ENCODE measurements around the gene HORMAD2.

GRCh38 chr22:30197389-30197788, 117.1 kb downstream of the HORMAD2 start:
- TF ChIP-seq PREB (CRISPR knock-in tag; IDR thresholded peaks at IDR 0.05; ENCODE audit: borderline replicate concordance), result no peak
- no peak for TF ChIP-seq CTCF (IDR thresholded peaks at IDR 0.05)
- TF ChIP-seq ATF2 (CRISPR knock-in tag; IDR thresholded peaks at IDR 0.05; ENCODE audit: borderline replicate concordance, low read depth), result no peak
- no peak for TF ChIP-seq ZNF512 (CRISPR knock-in tag; IDR thresholded peaks at IDR 0.05; ENCODE audit: borderline replicate concordance)
- TF ChIP-seq ESRRA (CRISPR knock-in tag; IDR thresholded peaks at IDR 0.05; ENCODE audit: borderline replicate concordance), result no peak
- no peak for TF ChIP-seq USF1 (CRISPR knock-in tag; IDR thresholded peaks at IDR 0.05)
- no peak for TF ChIP-seq NFE2L1 (CRISPR knock-in tag; IDR thresholded peaks at IDR 0.05)
- TF ChIP-seq ZNF416 (CRISPR knock-in tag; IDR thresholded peaks at IDR 0.05), result no peak
- TF ChIP-seq FOXK1 (CRISPR knock-in tag; IDR thresholded peaks at IDR 0.05), result no peak
- TF ChIP-seq HMGXB4 (CRISPR knock-in tag; IDR thresholded peaks at IDR 0.05), result no peak
- TF ChIP-seq SMAD4 (CRISPR knock-in tag; IDR thresholded peaks at IDR 0.05), result no peak
- TF ChIP-seq NR3C1 (CRISPR knock-in tag; conservative IDR thresholded peaks at IDR 0.05; ENCODE audit: low read depth), result no peak
